WI38 (cell line): ENCODE data around the gene ABCG5.

ENCODE experiments used
- H3K4me3 ChIP-seq: 2 replicates; pipeline ENCODE4 v1.5.1; 2011; ENCODE audit warnings: low read depth, mild to moderate bottlenecking, control low read depth, low read length
- CTCF ChIP-seq: IDR thresholded peaks from 2 replicates; pipeline ENCODE4 v1.5.1; 2012; ENCODE audit warnings: low read depth, mild to moderate bottlenecking, control low read depth, low read length

The ABCG5 gene

GRCh38 chr2:43852196-43852730 is 13.6 kb upstream of the ABCG5 start:
- H3K4me3 ChIP-seq = no peak overlapping the region

GRCh38 chr2:43851011-43851980 is 12.7 kb upstream of the ABCG5 start:
- no peak overlapping the region for H3K4me3 ChIP-seq
- no peak for TF ChIP-seq CTCF

More at GRCh38 chr2:43852196-43852730, 13.6 kb upstream of the ABCG5 start:
- TF ChIP-seq CTCF = no peak

GRCh38 chr2:43848214-43848613 is 9.6 kb upstream of the ABCG5 start:
- no peak for TF ChIP-seq CTCF
- H3K4me3 ChIP-seq = no peak overlapping the region

- no peak overlapping the region for H3K4me3 ChIP-seq
- TF ChIP-seq CTCF = no peak
These were observed 7.6 kb upstream of the ABCG5 start for GRCh38 chr2:43846140-43846793.

GRCh38 chr2:43845181-43845580 is 6.5 kb upstream of the ABCG5 start:
- H3K4me3 ChIP-seq = no peak overlapping the region
- no peak for TF ChIP-seq CTCF

- no peak for TF ChIP-seq CTCF
- H3K4me3 ChIP-seq = no peak overlapping the region
These were observed 4.2 kb upstream of the ABCG5 start for GRCh38 chr2:43842866-43843226.
